Activated CD4-positive, alpha-beta T cell treated with anti-CD3 and anti-CD28 coated beads, Interleukin-2, amount 50 U/mL, for 16 hours (primary cell): ENCODE data around the gene NCOR2.

Experiments
- DNase-seq: peaks from one replicate; pipeline ENCODE4 v3.0.0-alpha.2; 2020

Gene NCOR2

GRCh38 chr12:124542021-124542949 lies 25.1 kb downstream of the NCOR2 start:
- no peak for DNase-seq

GRCh38 chr12:124541322-124541721 lies 26.1 kb downstream of the NCOR2 start:
- no peak for DNase-seq

- no peak for DNase-seq
These were observed 28.0 kb downstream of the NCOR2 start for GRCh38 chr12:124539084-124540041.

- DNase-seq: no peak
These were observed 29.0 kb downstream of the NCOR2 start for GRCh38 chr12:124538194-124539082.

- no peak for DNase-seq
These were observed 29.8 kb downstream of the NCOR2 start for GRCh38 chr12:124537525-124538193.

- DNase-seq: no peak
These were observed 30.8 kb downstream of the NCOR2 start for GRCh38 chr12:124536641-124537040.

- no peak for DNase-seq
These were observed 32.4 kb downstream of the NCOR2 start for GRCh38 chr12:124534776-124535740.

- DNase-seq: no peak
These were observed 34.0 kb downstream of the NCOR2 start for GRCh38 chr12:124533456-124533855.

GRCh38 chr12:124532967-124533366 lies 34.4 kb downstream of the NCOR2 start:
- no peak for DNase-seq

- no peak for DNase-seq
These were observed 35.1 kb downstream of the NCOR2 start for GRCh38 chr12:124532331-124532750.

- no peak for DNase-seq
These were observed 35.5 kb downstream of the NCOR2 start for GRCh38 chr12:124531906-124532305.

- DNase-seq: no peak
These were observed 36.1 kb downstream of the NCOR2 start for GRCh38 chr12:124531281-124531745.

GRCh38 chr12:124530637-124531263 lies 36.7 kb downstream of the NCOR2 start:
- DNase-seq: no peak

GRCh38 chr12:124529565-124530276 lies 37.7 kb downstream of the NCOR2 start:
- no peak for DNase-seq

GRCh38 chr12:124527861-124528561 lies 39.4 kb downstream of the NCOR2 start:
- no peak for DNase-seq

- DNase-seq: no peak
These were observed 41.3 kb downstream of the NCOR2 start for GRCh38 chr12:124525927-124526692.

- no peak for DNase-seq
These were observed 42.0 kb downstream of the NCOR2 start for GRCh38 chr12:124525455-124525854.
